IgD-negative memory B cell (primary cell): ENCODE data around the gene TFEC. TPM values are rescaled to one million over a fixed set of nuclear protein-coding genes. Genes with fewer than 3 reads are reported as not detected.
"Not testable (repeated sequence)": the region's sequence is repeated elsewhere in the genome, so short reads cannot be mapped to it uniquely, and the experiment has no call there.

ENCODE experiments used
- H3K27ac Mint-ChIP-seq, 3 donors: one replicate each; pipeline ENCODE4 v1.8.0; 2020 to 2022; ENCODE audit warnings: mild to moderate bottlenecking in 3 of 3, mixed read lengths in 3 of 3, moderate library complexity in 1 of 3
- H3K27me3 Mint-ChIP-seq: one replicate; pipeline ENCODE4 v1.8.0; 2021; ENCODE audit warnings: mixed read lengths
- H3K36me3 Mint-ChIP-seq: one replicate; pipeline ENCODE4 v1.8.0; 2020; ENCODE audit warnings: mild to moderate bottlenecking, mixed read lengths
- H3K4me1 Mint-ChIP-seq, 3 donors: one replicate each; pipeline ENCODE4 v1.8.0; 2020 to 2022; ENCODE audit warnings: mixed read lengths in 3 of 3, mild to moderate bottlenecking in 1 of 3
- H3K4me3 Mint-ChIP-seq, 4 donors: one replicate each; pipeline ENCODE4 v1.8.0; 2020 to 2022; ENCODE audit warnings: mild to moderate bottlenecking in 4 of 4, mixed read lengths in 4 of 4, moderate library complexity in 3 of 4
- H3K9me3 Mint-ChIP-seq, 3 donors: one replicate each; pipeline ENCODE4 v1.8.0; 2020 to 2021; ENCODE audit warnings: mixed read lengths in 3 of 3, mild to moderate bottlenecking in 1 of 3
- polyA plus RNA-seq: library from polyadenylated mRNA; unstranded; fragments of 300-500 nt; fragmentation: Illumina TruSeq; gene quantifications from one replicate; pipeline ENCODE4 v1.2.3, GENCODE V29; 2021

TFEC gene
- polyA plus RNA-seq, 1 donor from 2014 or later, result 14.7 TPM

DNA sequence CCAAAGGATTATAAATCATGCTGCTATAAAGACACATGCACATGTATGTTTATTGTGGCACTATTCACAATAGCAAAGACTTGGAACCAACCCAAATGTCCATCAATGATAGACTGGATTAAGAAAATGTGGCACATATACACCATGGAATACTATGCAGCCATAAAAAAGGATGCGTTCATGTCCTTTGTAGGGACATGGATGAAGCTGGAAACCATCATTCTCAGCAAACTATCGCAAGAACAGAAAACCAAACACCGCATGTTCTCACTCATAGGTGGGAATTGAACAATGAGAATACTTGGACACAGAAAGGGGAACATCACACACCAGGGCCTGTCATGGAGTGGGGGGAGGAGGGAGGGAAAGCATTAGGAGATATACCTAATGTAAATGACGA is 100.4 kb downstream of the TFEC start:
- not testable (repeated sequence) for H3K4me3 Mint-ChIP-seq, H3K36me3 Mint-ChIP-seq, H3K27me3 Mint-ChIP-seq, H3K4me1 Mint-ChIP-seq, H3K27ac Mint-ChIP-seq, H3K9me3 Mint-ChIP-seq

DNA sequence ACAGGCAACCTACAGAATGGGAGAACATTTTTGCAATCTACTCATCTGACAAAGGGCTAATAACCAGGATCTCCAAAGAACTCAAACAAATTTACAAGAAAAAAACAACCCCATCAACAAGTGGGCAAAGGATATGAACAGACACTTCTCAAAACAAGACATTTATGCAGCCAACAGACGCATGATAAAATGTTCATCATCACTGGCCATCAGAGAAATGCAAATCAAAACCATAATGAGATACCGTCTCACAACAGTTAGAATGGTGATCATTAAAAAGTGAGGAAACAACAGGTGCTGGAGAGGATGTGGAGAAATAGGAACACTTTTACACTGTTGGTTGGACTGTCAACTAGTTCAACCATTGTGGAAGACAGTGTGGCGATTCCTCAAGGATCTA is 100.8 kb downstream of the TFEC start:
- not testable (repeated sequence) for H3K36me3 Mint-ChIP-seq, H3K4me1 Mint-ChIP-seq, H3K4me3 Mint-ChIP-seq, H3K9me3 Mint-ChIP-seq, H3K27me3 Mint-ChIP-seq
- H3K27ac Mint-ChIP-seq, result peak overlapping the region in 1 of 3 donors; percentile 72

DNA sequence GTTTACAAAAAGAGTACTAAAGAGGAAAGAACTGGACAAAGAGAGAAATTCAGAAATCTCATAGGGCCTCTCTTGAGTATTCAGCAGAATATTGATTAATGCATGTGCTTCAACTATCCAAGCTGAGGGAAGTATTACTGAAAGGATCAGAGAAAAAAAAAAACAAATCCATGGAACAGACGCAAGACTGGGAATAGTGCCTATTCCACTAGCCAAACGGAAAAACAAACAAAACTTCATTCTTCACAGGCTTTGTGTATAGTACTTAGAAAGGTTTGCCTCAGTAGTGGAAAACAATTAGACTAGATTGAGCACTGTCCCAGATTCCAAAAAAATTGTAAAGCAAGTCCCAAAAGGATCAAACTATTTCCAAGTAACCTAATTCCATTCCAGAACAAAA is 106.2 kb downstream of the TFEC start:
- Mint-ChIP-seq H3K4me3 (no peak overlapping the region), H3K4me1 (no peaks in the 10 kb centered on the region), H3K9me3 (no peaks in the 10 kb centered on the region), H3K27me3 (no peaks in the 10 kb centered on the region), H3K36me3 (peaks cover 4% of the 10 kb centered on the region), H3K27ac (no peak overlapping the region)

DNA sequence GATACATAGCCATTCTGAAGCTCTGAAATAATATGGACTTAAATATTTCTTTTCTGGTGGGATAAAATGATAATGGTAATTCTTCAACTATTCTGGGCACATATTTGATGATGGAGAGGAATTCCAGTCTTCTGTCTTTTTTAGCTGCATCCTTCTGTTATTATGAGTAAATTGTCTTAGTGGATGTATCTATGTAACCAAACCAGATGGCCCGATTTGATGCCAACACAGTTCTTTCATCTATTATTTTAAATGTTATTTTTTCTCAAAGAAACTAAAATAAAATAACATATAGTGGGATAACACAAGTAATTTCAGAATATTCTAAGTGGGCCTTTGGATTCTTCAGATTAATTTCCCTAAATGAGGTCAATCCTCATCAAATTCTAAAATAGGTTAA is 110.2 kb downstream of the TFEC start:
- Mint-ChIP-seq H3K27ac (no peak overlapping the region), H3K4me3 (no peak overlapping the region), H3K27me3 (no peaks in the 10 kb centered on the region), H3K9me3 (no peaks in the 10 kb centered on the region), H3K4me1 (peaks cover 0 to 4% (median 0%) of the 10 kb centered on the region in 3 donors), H3K36me3 (peaks cover 2% of the 10 kb centered on the region)

DNA sequence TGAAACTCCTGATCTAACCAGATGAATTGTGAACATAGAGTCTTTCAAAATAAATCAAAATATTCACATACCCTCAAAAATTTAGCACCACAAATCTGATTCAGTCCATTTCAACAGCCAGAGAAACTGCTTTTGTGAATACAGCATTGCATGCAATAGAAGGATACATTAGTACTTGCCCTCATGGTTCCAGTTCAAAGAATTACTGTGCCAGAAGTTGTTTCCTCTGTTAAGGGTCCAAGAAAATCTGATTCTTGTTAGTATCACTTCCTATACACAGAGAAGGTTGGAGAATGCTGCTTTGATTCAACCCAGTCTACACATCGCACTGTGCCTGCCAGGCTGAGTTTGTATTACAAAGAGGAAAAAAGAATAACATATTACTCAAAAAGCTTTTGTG is 115.6 kb downstream of the TFEC start:
- H3K9me3 Mint-ChIP-seq, result no peaks in the 10 kb centered on the region
- no peak overlapping the region for H3K4me3 Mint-ChIP-seq
- no peaks in the 10 kb centered on the region for H3K27me3 Mint-ChIP-seq
- H3K4me1 Mint-ChIP-seq, result peaks cover 0 to 7% (median 3%) of the 10 kb centered on the region in 3 donors
- no peaks in the 10 kb centered on the region for H3K36me3 Mint-ChIP-seq
- no peak overlapping the region for H3K27ac Mint-ChIP-seq

- H3K9me3 Mint-ChIP-seq, result no peaks in the 10 kb centered on the region
- no peak overlapping the region for H3K4me3 Mint-ChIP-seq
- H3K36me3 Mint-ChIP-seq, result no peaks in the 10 kb centered on the region
- H3K4me1 Mint-ChIP-seq, result peaks cover 0 to 3% (median 3%) of the 10 kb centered on the region in 3 donors
- H3K27ac Mint-ChIP-seq, result no peak overlapping the region
- no peaks in the 10 kb centered on the region for H3K27me3 Mint-ChIP-seq
Measured at GRCh38 chr7:115911465-115911864, 119.1 kb downstream of the TFEC start.

- H3K27me3 Mint-ChIP-seq, result no peaks in the 10 kb centered on the region
- peaks cover 0 to 3% (median 3%) of the 10 kb centered on the region in 3 donors for H3K4me1 Mint-ChIP-seq
- no peaks in the 10 kb centered on the region for H3K36me3 Mint-ChIP-seq
- H3K4me3 Mint-ChIP-seq, result no peak overlapping the region
- no peak overlapping the region for H3K27ac Mint-ChIP-seq
- H3K9me3 Mint-ChIP-seq, result no peaks in the 10 kb centered on the region
Measured at GRCh38 chr7:115910541-115911164, 119.9 kb downstream of the TFEC start.

- Mint-ChIP-seq H3K36me3 (no peaks in the 10 kb centered on the region), H3K4me3 (no peak overlapping the region), H3K27me3 (peaks cover 2% of the 10 kb centered on the region), H3K27ac (no peak overlapping the region), H3K4me1 (peaks cover 0 to 3% (median 3%) of the 10 kb centered on the region in 3 donors), H3K9me3 (no peaks in the 10 kb centered on the region)
Measured at GRCh38 chr7:115906731-115907130, 123.8 kb downstream of the TFEC start.

GRCh38 chr7:115889669-115889984 is 140.9 kb downstream of the TFEC start:
- no peaks in the 10 kb centered on the region for H3K27me3 Mint-ChIP-seq
- peaks cover 0 to 1% (median 0%) of the 10 kb centered on the region in 3 donors for H3K4me1 Mint-ChIP-seq
- H3K27ac Mint-ChIP-seq, result no peak overlapping the region
- no peaks in the 10 kb centered on the region for H3K36me3 Mint-ChIP-seq
- H3K9me3 Mint-ChIP-seq, result peaks cover 0 to 4% (median 3%) of the 10 kb centered on the region in 3 donors
- no peak overlapping the region for H3K4me3 Mint-ChIP-seq

DNA sequence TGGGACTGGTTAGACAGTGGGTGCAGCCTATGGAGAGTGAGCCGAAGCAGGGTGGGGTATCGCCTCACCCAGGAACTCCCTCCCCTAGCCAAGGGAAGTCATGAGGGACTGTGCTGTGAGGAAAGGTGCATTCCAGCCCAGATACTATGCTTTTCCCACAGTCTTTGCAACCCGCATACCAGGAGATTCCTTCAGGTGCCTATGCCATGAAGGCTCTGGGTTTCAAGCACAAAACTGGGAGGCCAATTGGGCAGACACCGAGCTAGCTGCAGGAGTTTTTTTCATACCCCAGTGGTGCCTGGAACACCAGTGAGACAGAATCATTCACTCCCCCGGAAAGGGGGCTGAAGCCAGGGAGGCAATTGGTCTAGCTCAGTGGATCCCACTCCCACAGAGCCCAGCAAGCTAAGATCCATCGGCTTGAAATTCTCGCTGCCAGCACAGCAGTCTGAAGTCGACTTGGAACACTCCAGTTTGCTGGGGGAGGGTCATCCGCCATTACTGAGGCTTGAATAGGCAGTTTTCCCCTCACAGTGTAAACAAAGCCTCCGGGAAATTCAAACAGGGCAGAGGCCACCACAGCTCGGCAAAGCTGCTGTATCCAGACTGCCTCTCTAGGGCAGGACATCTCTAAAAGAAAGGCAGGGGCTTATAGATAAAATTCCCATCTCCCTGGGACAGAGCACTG is 141.4 kb downstream of the TFEC start:
- H3K36me3 Mint-ChIP-seq, result no peaks in the 10 kb centered on the region
- no peak overlapping the region for H3K27ac Mint-ChIP-seq
- peaks cover 0 to 1% (median 0%) of the 10 kb centered on the region in 3 donors for H3K4me1 Mint-ChIP-seq
- H3K9me3 Mint-ChIP-seq, result peaks cover 0 to 4% (median 3%) of the 10 kb centered on the region in 3 donors
- H3K27me3 Mint-ChIP-seq, result no peaks in the 10 kb centered on the region
- H3K4me3 Mint-ChIP-seq, result peak overlapping the region in 1 of 4 donors; percentile 43

- Mint-ChIP-seq H3K4me1 (peaks cover 0 to 1% (median 0%) of the 10 kb centered on the region in 3 donors), H3K9me3 (peaks cover 0 to 3% (median 2%) of the 10 kb centered on the region in 3 donors), H3K36me3 (no peaks in the 10 kb centered on the region), H3K27me3 (peaks cover 3% of the 10 kb centered on the region), H3K27ac (no peak overlapping the region), H3K4me3 (no peak overlapping the region)
Measured at GRCh38 chr7:115885550-115885949, 145.0 kb downstream of the TFEC start.

Other genes with a start within 250 kb of the TFEC start
- 150 TPM for gene TES, start 179.8 kb upstream of the TFEC start, polyA plus RNA-seq